SK-N-MC (cell line): Measurements from ENCODE around the gene CYB5R3.

Source experiments
- DNase-seq: peaks from one replicate; pipeline ENCODE4 v3.0.0-alpha.2; 2011; ENCODE audit warnings: low read depth, low spot score
- H3K27ac ChIP-seq: fragments of 200-600 bp; sonication (generic); 2 replicates; pipeline ENCODE4 v1.5.1; 2016; ENCODE audit warnings: mixed run types
- H3K36me3 ChIP-seq: fragments of 200-600 bp; sonication (generic); 2 replicates; pipeline ENCODE4 v1.6.1; 2017; ENCODE audit warnings: antibody characterized with exemption, low read length, mixed read lengths; ENCODE audit not compliant: insufficient read depth
- H3K4me3 ChIP-seq: fragments of 200-600 bp; sonication (generic); 2 replicates; pipeline ENCODE4 v1.5.1; 2016
- H3K9ac ChIP-seq: fragments of 200-600 bp; sonication (generic); 2 replicates; pipeline ENCODE4 v1.8.0; 2017; ENCODE audit warnings: mixed run types, mixed read lengths; ENCODE audit not compliant: insufficient read length
- H3K9me3 ChIP-seq: fragments of 200-600 bp; sonication (generic); 2 replicates; pipeline ENCODE4 v1.6.1; 2017; ENCODE audit warnings: low read depth, mild to moderate bottlenecking, antibody characterized with exemption, low read length, moderate library complexity, mixed read lengths
- EZH2 ChIP-seq: fragments of 200-600 bp; sonication (generic); IDR thresholded peaks from one replicate; pipeline ENCODE4 v1.6.1; 2017; ENCODE audit warnings: antibody characterized with exemption
- FOXP2 ChIP-seq: optimal IDR thresholded peaks from 2 replicates; pipeline ENCODE3; 2011; ENCODE audit warnings: mild to moderate bottlenecking, moderate library complexity; ENCODE audit not compliant: insufficient read depth; ENCODE audit errors: extremely low read length, control extremely low read depth
- POLR2AphosphoS5 ChIP-seq: IDR thresholded peaks from 2 replicates; pipeline ENCODE4 v1.6.1; 2012; ENCODE audit warnings: mild to moderate bottlenecking, low read depth, low read length, borderline replicate concordance

Gene CYB5R3

GRCh38 chr22:42649246-42650099, at the start of gene CYB5R3:
Gene CYB5R3, minus strand, starts transcription at chr22:42649392. Its CDS starts 77 bp downstream, at chr22:42649315.
- H3K9ac ChIP-seq: peak within 1 kb of the TSS; percentile 90
- no peak for TF ChIP-seq EZH2
- TF ChIP-seq POLR2AphosphoS5: peak; percentile 60; the same call in 1 of the 2 replicates
- no peak for TF ChIP-seq FOXP2
- peak within 1 kb of the TSS; percentile 92 for H3K4me3 ChIP-seq
- no peaks in the 10 kb centered on the region for H3K36me3 ChIP-seq
- no peaks in the 10 kb centered on the region for H3K9me3 ChIP-seq
- H3K27ac ChIP-seq: no peak within 1 kb of the TSS
- no peak for DNase-seq

GRCh38 chr22:42697542-42698013, 48.4 kb upstream of the CYB5R3 start:
- no peak for TF ChIP-seq FOXP2
- no peak for TF ChIP-seq EZH2
- TF ChIP-seq POLR2AphosphoS5: no peak
- Histone ChIP-seq H3K36me3 (no peaks in the 10 kb centered on the region), H3K9me3 (no peaks in the 10 kb centered on the region), H3K27ac (no peak overlapping the region), H3K4me3 (no peak overlapping the region), H3K9ac (no peak overlapping the region)
- DNase-seq: no peak

- Histone ChIP-seq H3K4me3 (no peak overlapping the region), H3K36me3 (no peaks in the 10 kb centered on the region), H3K9me3 (no peaks in the 10 kb centered on the region), H3K9ac (no peak overlapping the region), H3K27ac (no peak overlapping the region)
- no peak for TF ChIP-seq FOXP2
- TF ChIP-seq EZH2: no peak
- no peak for TF ChIP-seq POLR2AphosphoS5
- no peak for DNase-seq
Observed at GRCh38 chr22:42696331-42696967, 47.3 kb upstream of the CYB5R3 start.

GRCh38 chr22:42695294-42695693, 46.1 kb upstream of the CYB5R3 start:
- Histone ChIP-seq H3K4me3 (no peak overlapping the region), H3K9ac (no peak overlapping the region), H3K27ac (no peak overlapping the region), H3K36me3 (no peaks in the 10 kb centered on the region), H3K9me3 (no peaks in the 10 kb centered on the region)
- no peak for DNase-seq
- TF ChIP-seq FOXP2 (no peak), POLR2AphosphoS5 (no peak), EZH2 (no peak)

DNA sequence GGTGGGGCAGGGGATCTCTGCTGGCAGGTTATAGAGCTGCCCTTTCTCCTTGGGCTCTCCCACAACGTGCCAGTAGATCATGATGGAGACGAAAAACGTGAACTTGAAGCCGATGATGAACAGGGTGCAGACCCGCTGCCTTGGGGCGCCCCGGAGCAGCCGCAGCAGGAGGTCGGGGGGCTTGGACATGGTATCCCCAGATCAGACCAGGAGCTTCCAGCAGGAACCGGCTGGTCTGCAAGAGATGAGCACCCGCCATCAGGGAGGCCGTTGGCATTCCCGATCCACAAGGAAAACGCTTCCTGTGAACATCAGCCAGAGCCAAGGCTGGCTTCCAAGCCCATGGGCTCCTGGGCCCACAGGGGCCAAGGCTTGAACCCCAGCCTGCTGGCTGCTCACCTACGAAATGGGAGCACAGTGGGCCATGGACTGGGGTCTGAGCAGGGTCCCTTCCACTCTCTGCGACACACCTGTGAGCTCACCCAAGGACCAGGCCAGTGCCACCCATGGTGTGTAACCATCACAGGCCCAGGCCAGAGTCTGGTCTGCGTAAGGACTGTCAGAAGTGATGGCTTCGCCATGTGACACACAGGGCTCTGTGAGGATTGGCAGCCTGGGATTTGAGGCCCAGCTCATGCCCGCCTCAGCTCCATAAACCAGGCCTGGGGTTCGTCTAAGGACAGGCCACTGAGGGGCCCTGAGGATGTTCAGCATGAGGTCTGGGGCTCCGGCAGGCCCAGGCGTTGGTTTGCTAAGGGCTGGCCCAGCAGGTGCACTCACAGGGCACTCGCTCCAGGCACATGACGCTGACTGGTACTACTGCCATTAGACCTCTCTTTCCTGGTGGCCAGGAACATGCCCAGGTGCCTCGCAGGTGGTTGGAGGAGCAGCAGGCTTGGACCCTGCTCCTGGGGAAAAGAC, 44.8 kb upstream of the CYB5R3 start:
- Histone ChIP-seq H3K27ac (no peak overlapping the region), H3K4me3 (no peak overlapping the region), H3K36me3 (no peaks in the 10 kb centered on the region), H3K9me3 (no peaks in the 10 kb centered on the region), H3K9ac (no peak overlapping the region)
- no peak for DNase-seq
- TF ChIP-seq FOXP2: no peak

- no peak overlapping the region for H3K4me3 ChIP-seq
- no peaks in the 10 kb centered on the region for H3K36me3 ChIP-seq
- no peak for DNase-seq
- no peaks in the 10 kb centered on the region for H3K9me3 ChIP-seq
- H3K27ac ChIP-seq: no peak overlapping the region
- H3K9ac ChIP-seq: no peak overlapping the region
- TF ChIP-seq POLR2AphosphoS5 (no peak), EZH2 (no peak), FOXP2 (no peak)
Observed at GRCh38 chr22:42693055-42693762, 44.0 kb upstream of the CYB5R3 start.

GRCh38 chr22:42692239-42693054, 43.3 kb upstream of the CYB5R3 start:
- no peaks in the 10 kb centered on the region for H3K9me3 ChIP-seq
- no peak for DNase-seq
- no peak for TF ChIP-seq EZH2
- TF ChIP-seq FOXP2: no peak
- TF ChIP-seq POLR2AphosphoS5: no peak
- no peaks in the 10 kb centered on the region for H3K36me3 ChIP-seq
- no peak overlapping the region for H3K4me3 ChIP-seq
- no peak overlapping the region for H3K9ac ChIP-seq
- H3K27ac ChIP-seq: no peak overlapping the region

GRCh38 chr22:42691440-42691839, 42.2 kb upstream of the CYB5R3 start:
- Histone ChIP-seq H3K27ac (no peak overlapping the region), H3K9me3 (no peaks in the 10 kb centered on the region), H3K36me3 (no peaks in the 10 kb centered on the region), H3K4me3 (no peak overlapping the region), H3K9ac (no peak overlapping the region)
- TF ChIP-seq FOXP2 (no peak), POLR2AphosphoS5 (no peak)
- DNase-seq: no peak
